T47D (cell line): Measurements from ENCODE around the gene CTDNEP1.
A peak's percentile ranks its signal among the peaks of the same experiment; 100 is the strongest.

Experiments used
- DNase-seq, 2 experiments: peaks; one replicate each; pipeline versions ENCODE4 v3.0.0 to v3.0.0-alpha.2; 2011 to 2012; ENCODE audit warnings: low read depth in 1 of 2, low spot score in 1 of 2
- JUND ChIP-seq: IDR thresholded peaks from 2 replicates; pipeline ENCODE4 v1.6.1; 2012; ENCODE audit warnings: low read depth
- in situ Hi-C: cut with HindIII; loops from 2 replicates; pipeline ENCODE4 v1.10.0; 2016; ENCODE audit warnings: low sequenced_read_pairs, low pct_unique_long_range_greater_than_20kb

The CTDNEP1 gene

GRCh38 chr17:7239091-7240027, 12.2 kb downstream of the CTDNEP1 start, which contains the start of gene PHF23:
TSS of gene PHF23 (minus strand) at chr17:7239457. CDS start at chr17:7239279, 178 bp downstream.
- TF ChIP-seq JUND = no peak
- in situ Hi-C loops = no loop called here
- DNase-seq = peak; percentile 92 to 99

- no peak for DNase-seq
- TF ChIP-seq JUND = no peak
- in situ Hi-C loops = no loop called here
These were observed 13.0 kb downstream of the CTDNEP1 start for GRCh38 chr17:7238420-7239090.

GRCh38 chr17:7237761-7238419, 13.6 kb downstream of the CTDNEP1 start:
- DNase-seq = peak in 1 of 2 experiments; percentile 75
- no peak for TF ChIP-seq JUND
- in situ Hi-C loops = no loop called here

GRCh38 chr17:7237266-7237760, 14.2 kb downstream of the CTDNEP1 start:
- DNase-seq = no peak
- in situ Hi-C loops = no loop called here
- TF ChIP-seq JUND = no peak

GRCh38 chr17:7236808-7237207, 14.7 kb downstream of the CTDNEP1 start:
- no peak for TF ChIP-seq JUND
- in situ Hi-C loops = no loop called here
- no peak for DNase-seq

GRCh38 chr17:7235693-7236665, 15.6 kb downstream of the CTDNEP1 start:
- no peak for DNase-seq

GRCh38 chr17:7234083-7234951, 17.2 kb downstream of the CTDNEP1 start, which contains the start of gene DVL2:
TSS of gene DVL2 (minus strand) at chr17:7234517. CDS start at chr17:7234262, 255 bp downstream.
- TF ChIP-seq JUND = peak; percentile 56

More at GRCh38 chr17:7235693-7236665, 15.6 kb downstream of the CTDNEP1 start:
- TF ChIP-seq JUND = no peak
- in situ Hi-C loops = no loop called here

GRCh38 chr17:7233701-7234082, 17.8 kb downstream of the CTDNEP1 start:
- TF ChIP-seq JUND = no peak
- in situ Hi-C loops = no loop called here
- DNase-seq = no peak

More at GRCh38 chr17:7234083-7234951, 17.2 kb downstream of the CTDNEP1 start, which contains the start of gene DVL2:
- in situ Hi-C loops = no loop called here
- peak; percentile 86 to 93 for DNase-seq

- DNase-seq = no peak
- in situ Hi-C loops = no loop called here
- TF ChIP-seq JUND = no peak
These were observed 19.4 kb downstream of the CTDNEP1 start for GRCh38 chr17:7232114-7232513.

- TF ChIP-seq JUND = no peak
- in situ Hi-C loops = no loop called here
- no peak for DNase-seq
These were observed 22.0 kb downstream of the CTDNEP1 start for GRCh38 chr17:7229504-7229903.
